Stimulated activated CD4-positive, alpha-beta T cell treated with anti-CD3 and anti-CD28 coated beads, Interleukin-12 subunit alpha, Interleukin-12 subunit beta, amount 100 ng/mL, for 4 hours (primary cell): Measurements from ENCODE around the gene LRRC4.

Source experiments
- DNase-seq: peaks from one replicate; pipeline ENCODE4 v3.0.0-alpha.2; 2020

Gene LRRC4, protein sequence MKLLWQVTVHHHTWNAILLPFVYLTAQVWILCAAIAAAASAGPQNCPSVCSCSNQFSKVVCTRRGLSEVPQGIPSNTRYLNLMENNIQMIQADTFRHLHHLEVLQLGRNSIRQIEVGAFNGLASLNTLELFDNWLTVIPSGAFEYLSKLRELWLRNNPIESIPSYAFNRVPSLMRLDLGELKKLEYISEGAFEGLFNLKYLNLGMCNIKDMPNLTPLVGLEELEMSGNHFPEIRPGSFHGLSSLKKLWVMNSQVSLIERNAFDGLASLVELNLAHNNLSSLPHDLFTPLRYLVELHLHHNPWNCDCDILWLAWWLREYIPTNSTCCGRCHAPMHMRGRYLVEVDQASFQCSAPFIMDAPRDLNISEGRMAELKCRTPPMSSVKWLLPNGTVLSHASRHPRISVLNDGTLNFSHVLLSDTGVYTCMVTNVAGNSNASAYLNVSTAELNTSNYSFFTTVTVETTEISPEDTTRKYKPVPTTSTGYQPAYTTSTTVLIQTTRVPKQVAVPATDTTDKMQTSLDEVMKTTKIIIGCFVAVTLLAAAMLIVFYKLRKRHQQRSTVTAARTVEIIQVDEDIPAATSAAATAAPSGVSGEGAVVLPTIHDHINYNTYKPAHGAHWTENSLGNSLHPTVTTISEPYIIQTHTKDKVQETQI

DNA sequence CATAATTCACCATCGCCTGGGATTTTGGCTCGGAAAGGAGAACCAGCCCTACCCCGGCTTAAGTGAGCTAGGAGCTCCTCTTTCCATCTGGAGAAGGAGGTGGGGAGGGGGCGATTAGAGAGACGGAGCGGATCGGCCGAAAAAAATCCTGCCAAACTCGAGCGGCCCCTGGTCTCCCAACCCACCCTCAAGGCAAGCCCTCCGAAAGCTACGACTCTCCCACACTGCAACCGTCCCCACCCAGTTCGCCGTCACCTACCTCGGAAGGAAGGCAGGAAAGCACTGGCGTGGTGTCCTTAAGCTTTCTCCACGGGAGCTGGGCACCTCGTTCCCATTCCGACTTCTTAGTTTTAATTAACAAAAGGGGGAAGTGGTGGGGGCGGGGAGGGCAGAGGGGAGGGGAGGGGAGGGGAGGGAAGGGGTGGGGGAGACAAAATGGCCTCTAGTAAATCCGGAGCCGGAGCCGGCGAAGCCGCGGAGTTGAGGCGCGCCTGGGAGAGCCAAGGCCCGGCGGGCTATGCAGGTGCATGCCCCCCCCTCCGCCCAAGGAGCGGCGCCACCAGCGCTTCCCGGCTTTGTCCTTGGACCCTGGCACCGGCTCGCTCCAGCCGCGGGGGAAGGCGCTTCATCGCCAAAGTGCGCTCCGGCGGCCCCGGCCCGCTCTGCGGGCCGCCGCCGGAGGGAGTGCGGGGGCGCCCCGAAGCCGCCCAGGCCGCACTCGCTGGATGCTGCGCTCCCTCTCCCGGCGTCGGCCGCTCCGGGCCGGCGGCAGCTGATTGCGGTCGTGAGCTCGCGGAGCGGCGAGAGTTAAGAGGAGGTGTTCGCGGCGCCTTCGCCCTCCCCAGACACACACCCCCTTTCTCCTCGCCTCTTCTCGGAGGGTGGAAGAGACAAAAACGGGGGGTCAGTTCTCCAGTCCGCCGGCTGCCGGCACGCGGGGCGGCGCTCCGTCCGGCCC is at the start of gene LRRC4:
Gene LRRC4, minus strand, starts transcription at position 784 of the 958 bp plus-strand sequence. CDS start 797 bp downstream, outside the sequence.
- DNase-seq = peak; percentile 19

- DNase-seq = no peak
Measured at GRCh38 chr7:128080169-128080568, 48.9 kb upstream of the LRRC4 start.

DNA sequence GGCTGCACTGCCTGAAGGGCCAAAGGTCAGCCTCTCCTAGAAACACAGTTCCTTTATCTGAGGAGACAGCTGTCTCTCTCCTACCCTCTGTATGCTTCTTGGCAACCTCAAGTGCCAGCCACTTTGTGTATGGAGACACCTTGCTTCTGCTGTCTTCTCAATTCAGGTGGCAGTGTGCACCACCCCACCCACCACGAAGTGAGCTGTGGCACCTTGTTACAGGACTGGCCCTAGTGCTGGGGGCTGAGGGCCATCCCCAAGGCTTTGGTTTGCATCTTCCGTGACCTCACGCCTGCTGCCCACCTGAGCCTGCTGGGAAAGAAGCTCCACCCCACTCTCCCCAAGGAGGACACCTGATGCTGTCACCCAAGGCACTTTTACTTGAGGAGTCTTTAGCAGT is 47.1 kb upstream of the LRRC4 start:
- no peak for DNase-seq

DNA sequence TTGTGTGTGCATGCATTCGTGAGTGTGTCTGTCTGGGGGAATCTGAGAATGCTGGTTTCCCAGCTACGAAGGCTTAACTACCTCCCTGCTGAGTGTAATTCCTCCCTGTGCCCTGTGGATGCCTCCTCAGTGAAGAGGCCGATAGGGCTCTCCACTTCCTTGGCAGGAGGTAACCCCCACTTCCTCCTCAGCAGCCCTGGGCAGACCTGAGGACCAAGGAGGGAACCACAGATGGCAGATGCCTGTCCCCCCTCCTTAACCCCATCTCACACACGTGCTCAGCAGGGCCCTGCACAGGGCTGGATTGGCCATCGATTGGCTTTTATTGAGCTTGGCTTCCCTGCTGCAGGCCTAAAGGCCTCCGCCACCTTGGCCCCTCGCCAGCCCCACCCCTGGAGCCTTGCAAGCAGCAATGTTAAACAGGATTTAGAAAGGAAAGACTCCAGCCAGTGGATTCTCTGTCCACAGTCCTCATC is 45.6 kb upstream of the LRRC4 start:
- no peak for DNase-seq

- no peak for DNase-seq
Measured at GRCh38 chr7:128076196-128076795, 45.1 kb upstream of the LRRC4 start.

GRCh38 chr7:128075242-128076095 is 44.2 kb upstream of the LRRC4 start:
- no peak for DNase-seq

DNA sequence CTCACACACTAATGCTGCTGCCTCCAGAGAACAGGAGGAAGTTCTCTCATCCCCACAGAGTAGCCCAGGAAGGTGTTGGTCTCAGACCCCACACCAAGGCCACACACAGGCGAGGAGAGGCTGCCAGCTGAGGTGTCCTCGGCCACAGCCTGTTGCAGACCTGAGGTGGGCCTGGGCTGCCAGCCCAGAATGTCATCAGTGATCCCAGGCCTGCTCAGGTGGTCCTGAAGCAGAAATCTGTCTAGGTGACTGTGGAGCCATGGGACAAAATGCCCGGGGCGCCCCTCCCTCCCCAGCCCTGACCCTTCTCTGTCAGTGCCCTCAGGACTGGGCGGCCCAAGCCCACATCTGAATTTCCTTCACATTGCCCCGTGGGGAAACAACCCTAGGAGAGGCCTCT is 43.5 kb upstream of the LRRC4 start:
- no peak for DNase-seq

GRCh38 chr7:128074336-128074735 is 43.1 kb upstream of the LRRC4 start:
- no peak for DNase-seq

- DNase-seq = no peak
Measured at GRCh38 chr7:128073671-128074310, 42.6 kb upstream of the LRRC4 start.

DNA sequence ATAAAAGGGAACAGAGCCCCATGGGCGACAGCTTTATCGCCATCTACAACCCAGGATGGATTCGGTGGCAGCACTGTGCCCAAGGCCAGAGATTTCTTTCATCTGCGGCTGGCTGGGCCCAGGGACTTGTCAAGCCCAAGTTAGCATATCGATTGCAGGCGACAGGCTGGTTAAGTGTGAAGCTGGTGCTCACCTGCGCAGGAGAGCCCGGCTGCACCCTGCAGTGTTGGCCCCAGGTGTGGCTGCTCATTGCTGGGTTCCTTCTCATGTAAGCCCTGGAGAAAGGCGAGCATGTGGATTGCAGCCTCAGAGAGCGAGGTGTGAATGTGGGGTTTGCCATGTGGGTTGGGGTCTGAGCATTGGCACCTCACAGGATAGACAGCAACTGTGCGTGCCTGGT is 40.6 kb upstream of the LRRC4 start:
- DNase-seq = no peak

- no peak for DNase-seq
Measured at GRCh38 chr7:128071376-128071775, 40.1 kb upstream of the LRRC4 start.

DNA sequence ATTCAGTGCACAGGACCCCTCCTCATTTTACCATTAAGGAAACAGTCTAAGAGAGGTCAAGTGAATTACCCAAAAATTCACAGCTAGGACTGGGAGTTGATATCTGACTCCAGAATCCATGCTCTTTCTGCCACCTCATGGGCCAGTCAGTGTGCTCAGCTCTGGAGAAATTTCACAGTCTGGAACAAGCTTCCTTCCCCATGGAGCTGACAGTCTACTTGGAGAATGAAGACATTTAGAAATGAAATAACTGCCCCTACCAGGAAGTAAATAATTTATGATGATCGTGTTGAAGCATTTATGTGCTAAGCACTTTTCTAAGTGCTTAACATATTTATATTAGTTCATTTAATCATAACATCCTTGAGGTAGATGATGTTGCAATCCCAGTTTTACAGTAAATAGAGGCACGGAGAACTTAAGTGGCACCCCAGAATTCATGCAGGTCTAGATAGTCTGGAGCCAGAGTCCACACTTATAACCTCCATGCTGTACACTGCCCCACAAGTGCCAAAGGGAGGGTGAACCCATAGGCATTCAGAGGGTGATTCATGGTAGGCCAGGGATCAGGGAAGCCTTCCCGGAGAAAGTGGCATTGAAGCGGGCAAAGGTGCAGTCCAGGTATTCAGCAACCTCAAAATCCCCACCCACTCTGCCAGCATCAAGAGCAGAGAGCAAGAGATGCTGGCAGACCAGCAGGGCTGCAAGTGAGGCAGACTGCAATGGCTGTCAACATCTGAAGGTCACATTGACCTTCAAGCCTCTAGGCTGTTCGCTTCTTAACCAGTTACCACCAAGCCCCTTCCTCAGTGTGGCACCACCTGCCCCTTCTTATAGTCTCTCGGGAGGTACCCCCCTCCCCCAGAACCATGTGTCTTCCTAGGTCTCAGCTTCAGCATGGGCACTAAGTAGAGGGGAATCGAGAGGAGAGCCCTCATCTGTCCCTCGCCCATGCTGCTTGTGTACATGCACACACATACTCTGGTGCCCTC is 38.4 kb upstream of the LRRC4 start:
- no peak for DNase-seq

GRCh38 chr7:128068785-128069184 is 37.5 kb upstream of the LRRC4 start:
- no peak for DNase-seq

DNA sequence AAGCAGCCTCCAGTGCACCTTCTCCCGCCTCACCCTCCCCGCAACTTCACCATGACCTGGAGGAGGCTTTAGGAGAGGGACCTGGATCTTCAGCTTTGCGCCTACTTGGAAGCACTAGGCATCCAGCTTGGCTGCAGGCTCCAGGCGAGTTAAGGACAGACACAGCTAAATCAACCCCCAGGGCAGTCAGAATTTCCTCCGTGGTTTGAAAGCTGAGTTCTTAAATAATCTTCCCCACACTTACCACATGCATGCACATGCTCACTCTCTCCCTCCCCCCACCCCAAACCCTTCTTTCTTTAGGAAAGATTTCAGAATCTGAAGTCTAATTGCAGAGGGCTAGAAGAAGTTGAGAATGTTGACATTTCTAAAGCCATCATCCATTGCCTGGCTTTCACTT is 36.7 kb upstream of the LRRC4 start:
- DNase-seq = no peak

GRCh38 chr7:128066858-128067257 is 35.6 kb upstream of the LRRC4 start:
- no peak for DNase-seq

DNA sequence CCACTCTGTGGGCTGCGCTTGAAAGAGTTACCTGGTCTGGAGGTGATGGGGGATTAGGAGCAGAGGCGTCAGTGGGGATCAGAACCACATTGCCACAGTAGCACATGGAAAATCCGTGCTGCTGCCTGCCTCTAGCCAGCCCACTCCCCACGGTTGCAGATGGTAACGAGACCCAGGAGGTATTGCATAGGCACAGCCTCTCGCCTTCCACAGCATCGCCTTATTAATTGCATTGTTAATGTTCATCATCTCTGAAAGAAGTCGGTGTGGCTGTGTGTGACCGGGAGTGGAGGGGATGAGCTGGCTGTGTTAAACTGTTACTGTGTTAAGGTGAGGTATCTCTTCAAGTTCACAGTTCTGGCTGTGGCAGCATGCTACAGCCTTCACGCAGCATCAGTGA is 35.2 kb upstream of the LRRC4 start:
- no peak for DNase-seq

DNA sequence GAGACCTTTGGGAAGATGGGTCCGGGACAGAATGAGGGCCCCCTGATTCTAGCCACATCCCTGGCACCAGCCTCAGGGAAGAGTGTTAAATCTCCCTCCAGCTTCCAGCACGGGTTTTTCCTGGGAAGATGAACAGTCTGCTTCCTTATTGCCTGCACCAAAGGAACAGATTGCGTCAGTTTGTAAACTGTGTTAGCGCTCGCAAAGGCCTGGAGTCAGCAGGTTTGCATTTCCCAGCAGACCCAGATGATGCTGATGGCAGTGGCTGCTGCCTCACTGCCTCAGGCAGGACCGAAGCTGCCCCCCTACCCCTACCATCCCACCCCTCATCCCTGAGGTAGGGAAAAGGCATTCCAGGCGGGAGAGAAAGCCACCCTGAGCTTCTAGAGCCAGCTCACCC is 34.6 kb upstream of the LRRC4 start:
- DNase-seq = no peak

DNA sequence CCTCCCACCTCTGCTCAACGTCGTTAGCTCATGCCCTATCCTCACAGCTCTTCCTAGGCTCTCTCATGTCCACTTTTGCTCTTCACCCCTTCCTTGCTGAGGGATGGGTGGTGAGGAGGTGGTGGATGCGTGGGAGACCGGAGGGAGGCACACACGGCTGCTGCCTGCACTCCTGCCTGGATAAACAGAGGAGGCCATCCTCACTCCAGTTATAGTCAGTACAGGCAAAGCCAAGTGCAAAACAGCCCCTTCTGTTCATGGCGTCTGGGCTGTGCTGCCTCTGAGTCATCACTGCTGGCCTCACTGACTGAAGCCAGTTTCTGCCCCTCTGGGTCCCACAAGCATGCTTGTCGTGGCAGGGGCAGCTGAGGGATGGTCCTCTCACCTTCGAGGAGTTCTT is 31.9 kb upstream of the LRRC4 start:
- DNase-seq = no peak

GRCh38 chr7:128060018-128060417 is 28.8 kb upstream of the LRRC4 start:
- no peak for DNase-seq
